A204.1 (cell line): ENCODE measurements around the gene PGM5.

Source experiments
- FAIRE-seq: peaks from 2 replicates; lab custom pipeline; 2012; peaks lifted over from hg19 to GRCh38; lab: Jason Lieb, UNC

The PGM5 gene

GRCh38 chr9:68540712-68541535, 184.5 kb downstream of the PGM5 start, which contains the start of gene TMEM252:
Gene TMEM252 (minus strand): TSS chr9:68540883. CDS start chr9:68540814, 69 bp downstream.
- FAIRE-seq, result no peak

GRCh38 chr9:68541568-68541967, 185.2 kb downstream of the PGM5 start:
- no peak for FAIRE-seq

- no peak for FAIRE-seq
Measured at GRCh38 chr9:68545033-68545705, 188.8 kb downstream of the PGM5 start.

- FAIRE-seq, result no peak
Measured at GRCh38 chr9:68546596-68547390, 190.4 kb downstream of the PGM5 start.

- FAIRE-seq, result no peak
Measured at GRCh38 chr9:68547417-68547816, 191.0 kb downstream of the PGM5 start.

GRCh38 chr9:68548241-68548640, 191.8 kb downstream of the PGM5 start:
- FAIRE-seq, result no peak

- no peak for FAIRE-seq
Measured at GRCh38 chr9:68551191-68551590, 194.8 kb downstream of the PGM5 start.

GRCh38 chr9:68552700-68553476, 196.5 kb downstream of the PGM5 start:
- FAIRE-seq, result no peak

GRCh38 chr9:68555437-68556150, 199.2 kb downstream of the PGM5 start:
- no peak for FAIRE-seq

- no peak for FAIRE-seq
Measured at GRCh38 chr9:68558545-68558944, 202.1 kb downstream of the PGM5 start.

GRCh38 chr9:68560071-68560844, 203.8 kb downstream of the PGM5 start:
- no peak for FAIRE-seq

GRCh38 chr9:68562461-68562860, 206.1 kb downstream of the PGM5 start:
- FAIRE-seq, result no peak

GRCh38 chr9:68567565-68567964, 211.2 kb downstream of the PGM5 start:
- no peak for FAIRE-seq

- no peak for FAIRE-seq
Measured at GRCh38 chr9:68574150-68574549, 217.7 kb downstream of the PGM5 start.

- no peak for FAIRE-seq
Measured at GRCh38 chr9:68575817-68576216, 219.4 kb downstream of the PGM5 start.

- FAIRE-seq, result no peak
Measured at GRCh38 chr9:68577774-68578591, 221.6 kb downstream of the PGM5 start.
